ENCODE results near the gene PRSS38. TPM values are rescaled to one million over a fixed set of nuclear protein-coding genes. Genes with fewer than 3 reads are reported as not detected.
A peak's percentile ranks its signal among the peaks of the same experiment; 100 is the strongest.

Gene PRSS38
- total and polyA plus RNA-seq, 2 experiments from 2014 or later, result not detected

DNA sequence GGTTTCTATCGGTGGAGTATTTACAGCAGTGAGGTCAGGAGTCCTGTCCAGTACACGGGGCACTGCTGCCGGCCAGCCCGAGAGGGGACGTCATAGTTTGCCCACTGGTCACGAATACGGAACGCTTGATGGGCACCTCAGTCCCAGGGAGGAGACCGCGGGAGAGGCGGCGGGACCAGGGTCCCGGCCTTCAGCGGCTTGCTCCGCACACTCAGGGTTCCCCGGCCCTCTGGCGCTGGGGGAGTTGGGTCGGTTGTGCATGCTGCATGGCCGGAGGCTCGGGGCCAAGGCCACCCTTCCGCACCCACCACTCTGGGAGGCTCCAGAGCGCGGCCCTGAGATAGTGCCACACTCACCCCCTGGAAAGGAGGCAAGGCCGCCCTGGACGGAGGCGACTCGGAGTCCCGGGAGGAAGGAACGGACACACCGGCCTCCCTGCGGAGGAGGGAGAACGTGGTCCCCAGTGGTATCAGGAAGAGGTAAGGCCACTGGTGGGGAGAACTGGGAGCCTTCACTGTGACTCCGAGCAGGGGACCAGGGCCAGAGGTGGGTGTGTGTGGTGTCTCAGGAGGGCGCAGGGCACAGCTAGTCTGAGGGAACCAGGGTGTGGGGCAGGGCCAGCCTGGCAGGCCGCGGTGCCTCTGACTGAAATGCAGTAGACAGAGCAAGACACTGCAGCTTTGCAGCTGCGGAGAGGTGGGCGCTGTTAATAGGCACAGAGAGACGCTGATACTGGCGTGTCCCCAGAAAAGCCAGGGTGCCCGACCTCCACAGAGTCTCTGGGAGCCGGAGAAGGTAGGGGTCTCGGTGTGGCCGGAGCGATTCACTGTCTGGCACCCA is 28.6 kb upstream of the PRSS38 start:
- H4K20me1 ChIP-seq (replicated peaks; ENCODE audit: insufficient read depth), result no peaks in the 10 kb centered on the region; the same call in none of the 2 replicates
- peak overlapping the region; percentile 92 for H3K4me2 ChIP-seq
- H3K4me1 Mint-ChIP-seq, result peaks cover 8% of the 10 kb centered on the region; the same call in 2 of the 3 replicates
- H3K27me3 Mint-ChIP-seq (ENCODE audit: insufficient read depth, low read depth, poor library complexity), result peaks cover 38% of the 10 kb centered on the region
- peak; percentile 24 for DNase-seq (ENCODE audit: low spot score)
- no peaks in the 10 kb centered on the region for H3K9me2 ChIP-seq (ENCODE audit: insufficient read depth)
- no peak overlapping the region for H3K27ac ChIP-seq (ENCODE audit: low read depth)
- H2AFZ ChIP-seq, result peak overlapping the region; percentile 97
- H3K27me3 ChIP-seq (ENCODE audit: insufficient read depth), result peaks cover 38% of the 10 kb centered on the region
- no peaks in the 10 kb centered on the region for H3K79me2 ChIP-seq (replicated peaks; ENCODE audit: insufficient read depth)
- H3K9me3 Mint-ChIP-seq, result no peaks in the 10 kb centered on the region
- peak overlapping the region; percentile 84 for H3K4me3 ChIP-seq
- peaks cover 4% of the 10 kb centered on the region; the same call in 1 of the 2 replicates for H3F3A ChIP-seq (replicated peaks; ENCODE audit: low read depth)
- peaks cover 3% of the 10 kb centered on the region; the same call in 1 of the 2 replicates for H3K4me1 ChIP-seq (ENCODE audit: insufficient read depth)
- H3K27ac Mint-ChIP-seq, result no peak overlapping the region
- peak overlapping the region; percentile 77 for H3K4me3 Mint-ChIP-seq
- H3K36me3 ChIP-seq (ENCODE audit: insufficient read depth), result no peaks in the 10 kb centered on the region
- peak; percentile 36 for TF ChIP-seq EZH2 (IDR thresholded peaks at IDR 0.05; ENCODE audit: low read depth, unreplicated experiment)
- no peak for TF ChIP-seq JUNB (IDR thresholded peaks at IDR 0.05; ENCODE audit: unreplicated experiment)
- H3K36me3 Mint-ChIP-seq (ENCODE audit: low read depth), result no peaks in the 10 kb centered on the region; the same call in 2 of the 3 replicates
- peak; percentile 15 for ATAC-seq

DNA sequence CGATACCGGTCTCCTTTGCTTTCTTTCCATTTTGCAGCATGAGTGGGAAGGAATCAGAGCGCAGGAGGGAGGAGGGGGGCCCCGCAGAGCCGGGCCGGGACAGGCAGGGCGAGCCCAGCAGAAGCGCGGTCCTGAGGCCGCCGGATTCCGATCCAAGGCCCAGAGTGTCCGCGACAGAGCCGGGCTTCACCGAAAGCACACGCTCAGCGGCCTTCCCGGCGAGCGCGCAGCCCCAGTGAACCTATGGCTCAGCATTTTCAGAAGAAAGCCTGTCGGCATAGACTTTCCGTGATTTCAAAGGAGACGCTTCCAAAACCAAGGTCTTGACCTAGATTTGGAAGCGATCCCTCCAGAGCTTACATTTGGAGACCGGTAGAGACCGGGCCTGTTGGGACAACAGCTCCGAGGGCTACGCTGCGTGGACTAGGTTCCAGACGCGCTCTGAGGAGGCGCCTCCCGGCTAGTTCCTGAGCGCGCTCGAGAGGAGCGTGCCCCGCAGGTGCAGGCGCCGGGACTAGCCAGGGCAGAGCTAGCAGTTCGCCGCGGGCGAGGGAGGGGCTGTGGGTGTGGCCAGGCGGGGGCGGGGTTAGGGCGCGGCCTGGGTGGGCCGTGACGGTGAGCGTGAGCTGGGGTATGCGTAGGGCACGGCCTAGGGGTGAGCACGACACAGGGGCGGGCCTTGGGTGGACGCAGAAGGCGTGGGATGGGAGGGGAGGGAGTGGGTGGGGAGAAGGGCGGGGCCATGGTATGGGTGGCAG is 27.8 kb upstream of the PRSS38 start:
- Histone ChIP-seq H3F3A (replicated peaks; ENCODE audit: low read depth) (peaks cover 4% of the 10 kb centered on the region; the same call in 1 of the 2 replicates), H3K4me3 (peak overlapping the region; percentile 84), H3K9me2 (ENCODE audit: insufficient read depth) (no peaks in the 10 kb centered on the region), H3K36me3 (ENCODE audit: insufficient read depth) (no peaks in the 10 kb centered on the region), H3K79me2 (replicated peaks; ENCODE audit: insufficient read depth) (no peaks in the 10 kb centered on the region), H3K27me3 (ENCODE audit: insufficient read depth) (peaks cover 38% of the 10 kb centered on the region), H3K4me2 (peak overlapping the region; percentile 92), H2AFZ (peak overlapping the region; percentile 97), H3K4me1 (ENCODE audit: insufficient read depth) (peaks cover 3% of the 10 kb centered on the region; the same call in 1 of the 2 replicates), H4K20me1 (replicated peaks; ENCODE audit: insufficient read depth) (no peaks in the 10 kb centered on the region; the same call in none of the 2 replicates), H3K27ac (ENCODE audit: low read depth) (no peak overlapping the region)
- Mint-ChIP-seq H3K4me3 (peak overlapping the region; percentile 77), H3K36me3 (ENCODE audit: low read depth) (no peaks in the 10 kb centered on the region; the same call in 2 of the 3 replicates), H3K27ac (no peak overlapping the region), H3K4me1 (peaks cover 10% of the 10 kb centered on the region), H3K9me3 (no peaks in the 10 kb centered on the region), H3K27me3 (ENCODE audit: insufficient read depth, low read depth, poor library complexity) (peaks cover 34% of the 10 kb centered on the region)
- DNase-seq (ENCODE audit: low spot score) (peak; percentile 95), ATAC-seq (peak; percentile 77)
- peak; percentile 76 for TF ChIP-seq POLR2AphosphoS5 (IDR thresholded peaks at IDR 0.05; ENCODE audit: low read depth)
- peak; percentile 48; the same call in 1 of the 2 replicates for TF ChIP-seq CREB1 (CRISPR knock-in tag; IDR thresholded peaks at IDR 0.05; ENCODE audit: low read depth)
- no peak for TF ChIP-seq EZH2phosphoT487 (IDR thresholded peaks at IDR 0.05; ENCODE audit: unreplicated experiment)

DNA sequence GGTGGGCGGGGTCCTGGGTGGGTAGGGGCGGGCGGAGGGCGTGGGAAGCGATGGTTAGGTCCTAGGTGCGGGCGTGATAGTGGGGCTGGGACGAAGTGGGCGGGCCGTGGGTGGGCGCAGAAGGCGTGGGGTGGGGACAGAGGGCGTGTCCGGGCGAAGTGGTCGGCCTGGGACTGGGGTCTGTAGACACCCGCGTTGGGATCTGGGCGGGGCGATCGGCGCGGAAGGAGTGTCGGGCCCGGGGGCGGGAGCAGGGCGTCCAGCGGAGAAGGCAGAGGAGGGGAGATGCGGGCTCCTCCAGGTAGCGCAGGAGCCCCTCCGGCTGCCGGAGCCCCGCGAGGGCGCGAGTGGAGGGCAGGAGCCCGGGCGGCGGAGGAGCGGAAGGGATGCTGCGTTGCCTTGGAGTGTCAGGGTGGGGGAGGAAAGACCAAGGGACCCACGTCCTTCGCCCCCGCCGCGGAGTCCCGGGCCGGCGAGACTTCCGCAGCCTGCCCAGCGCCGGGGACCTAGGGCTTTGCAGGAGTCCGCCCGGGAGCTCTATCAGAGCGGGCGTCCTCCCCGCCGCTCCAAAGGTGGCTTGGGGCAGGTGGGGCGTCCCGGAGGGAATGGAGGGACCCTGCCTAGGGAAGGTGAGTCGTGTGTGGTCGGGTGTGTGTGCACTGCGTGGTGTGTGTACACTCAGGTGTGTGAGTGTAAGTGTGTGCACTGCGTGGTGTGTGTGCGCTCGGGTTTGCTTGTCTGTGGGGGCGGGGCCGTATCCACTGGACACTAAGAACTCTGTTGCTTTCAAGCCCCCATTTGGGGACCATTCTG is 27.0 kb upstream of the PRSS38 start:
- Histone ChIP-seq H3K9me2 (ENCODE audit: insufficient read depth) (no peaks in the 10 kb centered on the region), H3K4me3 (peak overlapping the region; percentile 74), H3K4me2 (peak overlapping the region; percentile 88), H3K79me2 (replicated peaks; ENCODE audit: insufficient read depth) (no peaks in the 10 kb centered on the region), H2AFZ (peak overlapping the region; percentile 93), H3K36me3 (ENCODE audit: insufficient read depth) (no peaks in the 10 kb centered on the region), H3F3A (replicated peaks; ENCODE audit: low read depth) (peaks cover 4% of the 10 kb centered on the region; the same call in 1 of the 2 replicates), H4K20me1 (replicated peaks; ENCODE audit: insufficient read depth) (no peaks in the 10 kb centered on the region; the same call in none of the 2 replicates), H3K4me1 (ENCODE audit: insufficient read depth) (peaks cover 7% of the 10 kb centered on the region), H3K27ac (ENCODE audit: low read depth) (no peak overlapping the region), H3K27me3 (ENCODE audit: insufficient read depth) (peaks cover 38% of the 10 kb centered on the region)
- Mint-ChIP-seq H3K36me3 (ENCODE audit: low read depth) (no peaks in the 10 kb centered on the region; the same call in 2 of the 3 replicates), H3K27ac (no peak overlapping the region), H3K27me3 (ENCODE audit: insufficient read depth, low read depth, poor library complexity) (peaks cover 34% of the 10 kb centered on the region), H3K9me3 (no peaks in the 10 kb centered on the region), H3K4me1 (peaks cover 12% of the 10 kb centered on the region), H3K4me3 (peak overlapping the region; percentile 77)
- peak; percentile 48; the same call in 1 of the 2 replicates for TF ChIP-seq POLR2AphosphoS5 (IDR thresholded peaks at IDR 0.05; ENCODE audit: low read depth)
- TF ChIP-seq STAT1 (IDR thresholded peaks at IDR 0.05; ENCODE audit: unreplicated experiment), result no peak
- no peak for TF ChIP-seq EZH2phosphoT487 (IDR thresholded peaks at IDR 0.05; ENCODE audit: unreplicated experiment)
- TF ChIP-seq CREB1 (CRISPR knock-in tag; IDR thresholded peaks at IDR 0.05; ENCODE audit: low read depth), result 0 out of 2 replicates have a peak, but pooled peaks have one; percentile 10
- TF ChIP-seq ZNF114 (CRISPR knock-in tag; IDR thresholded peaks at IDR 0.05), result no peak
- TF ChIP-seq ZNF331 (CRISPR knock-in tag; IDR thresholded peaks at IDR 0.05; ENCODE audit: low read depth), result no peak
- ATAC-seq (peak; percentile 75), DNase-seq (ENCODE audit: low spot score) (peak; percentile 93)
